ENCODE results near the gene XIST. TPM values are rescaled to one million over a fixed set of nuclear protein-coding genes. Genes with fewer than 3 reads are reported as not detected.
"Not testable (repeated sequence)": the region's sequence is repeated elsewhere in the genome, so short reads cannot be mapped to it uniquely, and the experiment has no call there.

Gene XIST
- total RNA-seq, 1 experiment from 2014 or later: 1.0 TPM

DNA sequence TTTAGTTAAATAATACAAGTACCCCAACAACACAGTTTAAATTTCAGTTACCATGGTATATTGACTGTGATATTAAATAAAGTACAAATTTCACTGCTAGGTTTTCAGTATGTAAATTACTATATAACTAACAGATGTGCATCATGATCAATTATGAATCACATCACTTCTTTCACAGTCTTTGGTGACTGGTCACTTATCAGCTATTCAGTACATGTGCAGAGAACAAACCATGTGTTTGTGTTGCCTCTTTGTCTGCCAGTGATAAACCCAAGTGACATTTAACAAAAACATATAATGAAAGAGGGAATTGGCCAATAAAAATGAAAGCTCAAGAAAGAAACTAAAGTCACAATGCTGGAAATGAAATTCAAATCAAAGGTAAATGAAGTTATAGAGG, 40.3 kb downstream of the XIST start (continued):
- TF ChIP-seq POLR2AphosphoS5 (IDR thresholded peaks at IDR 0.05; ENCODE audit: low read depth, low read length) (no peak), EZH2phosphoT487 (IDR thresholded peaks at IDR 0.05; ENCODE audit: borderline replicate concordance) (no peak), RAD21 (IDR thresholded peaks at IDR 0.05; ENCODE audit: low read depth) (no peak), YY1 (IDR thresholded peaks at IDR 0.05; ENCODE audit: extremely low read depth, insufficient replicate concordance, low read depth, low read length) (no peak), FOSL1 (IDR thresholded peaks at IDR 0.05; ENCODE audit: low read depth) (no peak), EGR1 (IDR thresholded peaks at IDR 0.05; ENCODE audit: low read depth) (no peak), CBX3 (IDR thresholded peaks at IDR 0.05; ENCODE audit: low read depth) (no peak)
- TF ChIP-seq, protein P1, sequence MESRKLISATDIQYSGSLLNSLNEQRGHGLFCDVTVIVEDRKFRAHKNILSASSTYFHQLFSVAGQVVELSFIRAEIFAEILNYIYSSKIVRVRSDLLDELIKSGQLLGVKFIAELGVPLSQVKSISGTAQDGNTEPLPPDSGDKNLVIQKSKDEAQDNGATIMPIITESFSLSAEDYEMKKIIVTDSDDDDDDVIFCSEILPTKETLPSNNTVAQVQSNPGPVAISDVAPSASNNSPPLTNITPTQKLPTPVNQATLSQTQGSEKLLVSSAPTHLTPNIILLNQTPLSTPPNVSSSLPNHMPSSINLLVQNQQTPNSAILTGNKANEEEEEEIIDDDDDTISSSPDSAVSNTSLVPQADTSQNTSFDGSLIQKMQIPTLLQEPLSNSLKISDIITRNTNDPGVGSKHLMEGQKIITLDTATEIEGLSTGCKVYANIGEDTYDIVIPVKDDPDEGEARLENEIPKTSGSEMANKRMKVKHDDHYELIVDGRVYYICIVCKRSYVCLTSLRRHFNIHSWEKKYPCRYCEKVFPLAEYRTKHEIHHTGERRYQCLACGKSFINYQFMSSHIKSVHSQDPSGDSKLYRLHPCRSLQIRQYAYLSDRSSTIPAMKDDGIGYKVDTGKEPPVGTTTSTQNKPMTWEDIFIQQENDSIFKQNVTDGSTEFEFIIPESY (IDR thresholded peaks at IDR 0.05; ENCODE audit: extremely low read depth, insufficient replicate concordance, low read length): no peak

DNA sequence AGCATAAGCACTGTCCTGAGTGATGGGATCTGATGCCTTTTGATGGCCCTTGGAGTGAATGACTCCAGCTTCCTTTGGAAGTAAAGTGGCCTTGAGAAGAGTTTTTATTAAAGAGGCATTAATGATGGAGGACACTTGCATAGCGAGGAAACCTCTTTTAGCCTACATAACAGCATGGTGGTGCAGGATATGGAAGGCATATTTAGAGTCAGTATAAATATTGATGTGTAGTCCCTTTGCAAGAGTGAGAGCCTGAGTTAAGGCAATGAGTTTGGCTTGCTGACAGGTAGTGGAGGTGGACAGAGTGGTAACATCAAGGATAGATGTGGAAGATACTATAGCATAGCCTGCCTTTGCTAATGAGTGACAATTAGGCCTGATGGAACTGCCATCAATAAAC, 48.4 kb downstream of the XIST start:
- H3K27ac ChIP-seq (ENCODE audit: low read depth, low read length); H3K36me3 ChIP-seq (ENCODE audit: control insufficient read depth in 1 of 2, insufficient read depth in 2 of 2, low read length in 2 of 2); H3K4me2 ChIP-seq (ENCODE audit: low read length); H4K20me1 ChIP-seq (ENCODE audit: insufficient read depth); H3K79me2 ChIP-seq (ENCODE audit: insufficient read depth, low read length); H3K4me3 ChIP-seq (replicated peaks in 1 of 2; ENCODE audit: low read depth in 1 of 2, low read length in 2 of 2); H3K4me1 ChIP-seq (ENCODE audit: control insufficient read depth in 1 of 2, insufficient read depth in 2 of 2, low read length in 2 of 2); H3K9ac ChIP-seq (ENCODE audit: low read length); BruUV-seq (replicated peaks); H3K9me2 ChIP-seq (ENCODE audit: insufficient read depth); H3K9me3 ChIP-seq (ENCODE audit: control insufficient read depth in 1 of 2, insufficient read depth in 1 of 2, low read depth in 1 of 2, low read length in 2 of 2); RAD21 ChIA-PET (ENCODE audit: low non-redundant PET in 1 of 2, low total read pairs in 2 of 2, uncharacterized antibody in 2 of 2, unreplicated experiment in 2 of 2); CTCF ChIA-PET; intact Hi-C loops (cut with micrococcal nuclease); H3K27me3 ChIP-seq (ENCODE audit: insufficient read depth, low read length); H2AFZ ChIP-seq (ENCODE audit: low read depth, low read length, poor library complexity, severe bottlenecking); POLR2A ChIA-PET; DNase-seq (ENCODE audit: low read depth, low spot score); ATAC-seq: not testable (repeated sequence)

Measured in HCT116 (cell line).